ENCODE measurements around the gene SECTM1.
A peak's percentile ranks its signal among the peaks of the same experiment; 100 is the strongest.

SECTM1 gene

DNA sequence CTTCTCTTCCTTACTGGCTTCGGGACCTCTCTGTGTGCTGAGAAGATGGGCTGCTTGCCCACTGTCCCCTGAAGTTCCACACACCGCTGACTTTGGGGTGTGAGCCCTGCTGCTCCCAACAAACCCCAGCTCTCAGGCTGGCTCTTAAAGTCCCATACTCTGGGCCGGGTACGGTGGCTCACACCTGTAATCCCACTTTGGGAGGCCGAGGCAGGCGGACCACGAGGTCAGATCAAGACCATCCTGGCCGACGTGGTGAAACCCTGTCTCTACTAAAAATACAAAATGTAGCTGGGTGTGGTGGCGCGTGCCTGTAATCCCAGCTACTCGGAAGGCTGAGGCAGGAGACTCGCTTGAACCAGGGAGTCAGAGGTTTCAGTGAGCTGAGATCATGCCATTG, 33.3 kb downstream of the SECTM1 start:
- peak; percentile 10 for DNase-seq
- no peak for ATAC-seq

DNA sequence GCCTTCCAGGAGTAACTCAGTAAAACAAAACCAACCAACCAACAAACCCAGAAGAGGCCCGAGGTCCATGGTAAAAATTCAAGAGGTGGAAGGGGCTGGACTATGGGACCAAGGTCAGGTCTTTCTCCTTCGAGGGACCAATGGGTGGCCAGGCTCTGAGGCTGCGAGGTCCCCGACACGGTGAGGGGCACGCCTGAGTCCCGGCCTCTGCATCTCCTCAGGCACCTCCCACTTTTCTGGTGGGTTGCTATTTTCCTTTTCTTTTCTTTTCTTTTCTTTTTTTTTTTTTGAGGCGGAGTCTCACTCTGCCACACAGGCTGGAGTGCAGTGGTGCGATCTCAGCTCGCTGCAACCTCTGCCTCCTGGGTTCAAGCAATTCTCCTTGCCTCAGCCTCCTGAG, 34.1 kb downstream of the SECTM1 start:
- peak; percentile 10 for ATAC-seq
- DNase-seq: peak; percentile 66

DNA sequence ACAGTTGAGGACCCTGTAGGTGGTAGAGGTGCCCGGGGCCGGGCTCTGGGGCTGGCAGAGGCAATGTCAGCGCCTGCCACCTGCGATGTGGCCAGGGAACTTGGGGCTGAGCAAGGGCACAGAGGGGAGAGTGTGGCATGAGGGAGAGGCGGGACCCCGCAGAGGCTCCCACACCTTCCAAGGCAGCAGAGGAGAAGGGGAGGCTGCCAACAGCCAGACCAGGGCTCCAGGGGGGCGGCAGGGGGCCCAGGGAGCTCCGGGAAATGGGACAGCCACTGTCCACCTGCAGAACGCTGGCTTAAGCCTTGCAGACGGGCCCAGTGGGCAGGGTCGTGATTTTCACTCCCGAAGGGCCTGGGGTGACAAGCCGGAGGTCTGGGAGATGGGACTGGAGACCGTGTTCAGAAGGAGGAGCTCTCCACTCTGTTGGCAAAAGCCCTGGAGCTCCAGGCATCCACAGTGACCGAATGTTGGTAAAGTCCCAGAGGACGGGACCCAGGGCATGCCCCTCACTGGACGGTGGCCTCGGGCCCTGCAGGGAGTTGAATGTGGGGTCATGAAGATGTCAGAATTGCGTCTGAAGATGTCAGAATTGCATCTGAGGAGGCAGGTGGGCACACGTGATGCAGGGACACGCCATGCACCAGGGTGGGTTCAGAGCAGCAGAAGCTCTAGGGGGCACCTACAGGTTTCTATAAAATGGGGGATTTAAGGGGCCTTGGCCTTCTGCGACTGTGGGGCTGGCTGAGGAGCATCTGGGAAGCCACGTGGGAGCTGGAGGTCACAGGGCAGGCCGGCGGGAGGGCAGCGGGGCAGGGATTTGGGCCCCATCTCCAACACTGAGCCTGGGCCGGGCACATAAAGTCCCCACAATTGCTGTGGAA, 34.8 kb downstream of the SECTM1 start:
- DNase-seq (peak; percentile 30), ATAC-seq (no peak)

DNA sequence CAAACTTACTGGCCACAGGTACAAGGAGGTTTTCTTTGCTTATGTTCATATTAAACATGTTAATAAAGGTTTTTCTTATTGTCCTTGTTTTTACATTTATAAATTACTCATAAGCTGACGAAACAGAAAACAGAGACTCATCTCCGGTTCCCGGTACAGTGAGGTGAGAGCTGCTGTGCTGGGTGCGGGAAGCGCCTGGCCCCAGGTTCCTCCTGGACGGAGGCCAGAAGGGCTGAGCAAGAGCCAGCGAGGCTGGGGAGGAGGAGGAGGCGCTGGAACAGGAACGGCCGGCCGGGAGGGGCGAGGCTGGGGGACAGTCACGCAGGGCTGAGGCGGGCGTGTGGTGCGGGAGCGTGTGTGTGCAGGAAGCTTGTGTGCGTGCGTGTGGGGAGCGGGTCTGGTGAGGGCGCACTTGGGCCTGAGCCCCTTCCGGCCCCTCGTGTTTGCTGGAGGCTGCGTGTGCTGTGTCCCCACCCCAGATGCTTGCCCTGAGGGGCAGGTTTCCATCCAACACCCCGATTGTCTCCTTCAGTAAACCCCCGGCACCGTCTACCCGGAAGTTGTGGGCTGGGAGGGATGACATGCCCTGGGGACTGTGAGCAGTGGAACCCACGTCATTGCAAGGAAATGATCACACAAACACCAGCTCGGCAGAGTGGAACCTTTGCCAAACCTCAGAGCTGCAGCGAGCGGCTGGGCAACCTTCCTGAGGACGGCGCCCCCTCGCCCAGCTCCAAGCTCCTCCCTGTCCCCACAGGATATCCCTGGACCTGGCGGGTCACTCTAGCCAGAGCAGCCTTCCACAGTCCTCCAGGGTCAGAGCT, 35.6 kb downstream of the SECTM1 start:
- peak; percentile 93 for DNase-seq
- peak; percentile 78 for ATAC-seq

DNA sequence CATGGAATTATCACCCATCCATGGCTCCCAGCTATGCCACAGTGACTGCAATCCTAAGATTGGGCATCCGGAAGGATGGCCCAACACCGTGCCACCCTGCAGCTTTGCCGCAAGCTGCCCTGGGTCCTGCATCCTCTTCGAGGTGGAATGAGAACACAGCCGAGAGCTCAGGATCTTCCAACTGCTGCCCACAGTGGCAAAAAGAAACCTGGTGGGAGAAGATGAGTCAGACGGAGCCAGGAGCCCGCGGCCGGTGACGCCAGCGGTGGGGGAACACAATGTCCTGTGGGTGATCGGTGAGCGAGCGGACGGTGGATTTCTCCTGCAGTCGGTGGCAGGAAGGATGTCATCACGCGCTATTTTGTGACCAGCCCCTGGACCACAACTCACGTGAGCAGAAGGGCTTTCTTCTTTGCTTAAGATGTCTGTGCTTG, 36.3 kb downstream of the SECTM1 start:
- DNase-seq (peak; percentile 91), ATAC-seq (peak; percentile 35)

GRCh38 chr17:82296511-82297279, 36.9 kb downstream of the SECTM1 start:
- DNase-seq (no peak), ATAC-seq (no peak)

GRCh38 chr17:82295472-82295814, 38.1 kb downstream of the SECTM1 start:
- no peak for DNase-seq
- no peak for ATAC-seq

DNA sequence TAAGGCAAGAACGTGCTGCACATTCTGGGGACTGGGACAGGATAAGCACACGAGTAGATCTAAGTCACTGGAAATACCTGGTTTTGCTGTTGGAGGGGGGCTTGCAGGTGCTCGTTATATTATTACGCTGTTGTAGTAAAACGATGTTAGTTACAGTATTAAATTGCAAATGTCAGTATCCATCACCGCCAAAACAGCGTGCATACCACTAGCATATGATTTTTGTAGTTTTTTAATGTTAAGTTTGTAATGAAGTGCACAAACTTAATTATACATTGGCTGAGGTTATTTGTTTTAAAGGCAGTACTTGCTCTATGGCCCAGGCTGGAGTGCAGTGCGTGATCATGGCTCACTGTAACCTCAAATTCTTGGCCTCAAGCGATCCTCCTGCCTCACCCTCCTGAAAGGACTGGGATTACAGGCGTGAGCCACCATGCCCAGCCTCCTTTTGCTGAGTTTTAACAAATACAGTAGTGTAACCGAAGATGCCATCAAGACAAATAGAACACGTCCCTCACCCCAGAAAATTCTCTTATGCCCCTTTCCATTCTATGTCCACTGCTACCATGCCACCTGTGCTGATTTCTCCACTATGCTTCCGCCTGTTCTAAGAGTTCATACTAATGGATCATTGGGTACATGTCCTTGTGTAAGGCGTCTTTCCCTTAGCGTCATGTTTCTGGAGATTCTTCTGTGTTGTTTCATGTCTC, 39.3 kb downstream of the SECTM1 start:
- ATAC-seq (no peak), DNase-seq (no peak)

GRCh38 chr17:82292251-82293154, 41.1 kb downstream of the SECTM1 start:
- peak; percentile 96 for ATAC-seq
- peak; percentile 91 for DNase-seq

DNA sequence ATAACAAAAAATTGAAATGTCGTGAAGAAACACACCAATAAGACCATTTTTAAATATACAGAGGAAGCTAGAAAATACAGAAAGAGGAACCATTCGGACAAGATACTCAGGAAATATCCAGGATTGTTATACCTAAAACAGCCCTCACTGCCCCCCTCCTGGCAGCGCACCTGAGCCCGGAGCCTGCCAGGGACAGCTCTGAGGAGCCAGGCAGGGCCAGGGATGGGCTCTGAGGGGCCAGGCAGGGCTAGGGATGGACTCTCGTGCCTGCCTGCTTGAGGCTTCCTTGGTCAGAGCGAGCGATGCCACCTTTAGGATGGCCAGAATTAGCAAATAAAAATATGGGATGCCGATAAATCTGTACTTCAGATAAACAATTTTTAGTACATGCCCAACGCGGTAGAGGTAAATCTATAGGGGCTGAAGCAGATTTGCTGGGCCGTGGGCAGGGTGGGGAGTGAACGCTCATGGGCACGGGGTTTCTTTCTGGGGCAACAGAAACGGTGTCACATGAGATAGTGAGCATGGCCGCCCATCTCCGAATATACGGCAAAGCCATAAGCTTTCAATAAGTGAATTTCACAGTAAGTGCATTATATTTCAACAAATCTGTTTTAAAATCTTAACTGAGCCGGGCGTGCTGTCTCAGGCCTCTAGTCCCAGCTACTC, 41.9 kb downstream of the SECTM1 start:
- no peak for ATAC-seq

DNA sequence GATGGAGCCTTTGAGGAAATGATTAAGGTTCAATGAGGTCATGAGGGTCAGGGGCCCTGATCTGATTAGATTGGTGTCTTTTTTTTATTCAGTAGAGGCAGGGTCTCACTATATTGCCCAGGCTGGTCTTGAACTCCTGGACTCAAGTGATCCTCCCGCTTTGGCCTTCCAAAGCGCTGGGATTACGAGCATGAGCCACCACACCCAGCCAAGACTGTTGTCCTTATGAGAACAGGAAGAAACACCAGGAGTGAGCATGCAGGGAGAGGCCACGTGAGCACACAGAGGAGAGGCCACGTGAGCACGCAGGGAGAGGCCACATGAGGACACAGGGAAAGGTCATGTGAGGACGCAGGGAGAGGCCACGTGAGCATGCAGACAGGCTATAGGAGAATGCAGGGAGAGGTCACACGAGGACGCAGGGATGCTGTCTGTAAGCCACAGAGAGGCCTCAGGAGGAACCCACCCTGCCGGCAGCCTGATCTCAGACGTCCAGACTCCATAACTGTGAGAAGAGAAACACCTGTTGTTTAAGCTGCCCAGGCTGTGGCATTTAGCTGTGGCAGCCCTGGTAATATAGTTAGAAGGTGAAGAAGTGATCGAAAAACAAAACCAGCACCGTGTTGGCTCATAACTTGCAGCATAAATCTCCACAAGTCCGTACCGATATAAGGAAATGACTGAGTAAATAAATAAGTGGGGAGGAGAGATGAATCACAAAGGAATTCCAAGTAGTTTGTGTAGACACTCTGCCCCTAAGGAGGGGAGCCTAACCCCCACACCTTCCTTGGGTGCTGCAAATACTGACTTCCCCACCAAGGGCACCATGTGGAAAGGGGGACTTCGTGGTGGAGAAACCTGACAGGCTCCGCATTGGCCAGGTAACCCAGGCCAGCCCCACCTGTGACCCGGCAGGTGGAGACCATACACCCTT, 45.4 kb downstream of the SECTM1 start:
- ATAC-seq (no peak), DNase-seq (no peak)

More for the DNA sequence above, 41.9 kb downstream of the SECTM1 start:
- no peak for DNase-seq

- ATAC-seq: no peak
- DNase-seq: no peak
These were observed 46.3 kb downstream of the SECTM1 start for GRCh38 chr17:82287013-82287867.

GRCh38 chr17:82285141-82285540, 48.4 kb downstream of the SECTM1 start:
- DNase-seq (no peak), ATAC-seq (no peak)

DNA sequence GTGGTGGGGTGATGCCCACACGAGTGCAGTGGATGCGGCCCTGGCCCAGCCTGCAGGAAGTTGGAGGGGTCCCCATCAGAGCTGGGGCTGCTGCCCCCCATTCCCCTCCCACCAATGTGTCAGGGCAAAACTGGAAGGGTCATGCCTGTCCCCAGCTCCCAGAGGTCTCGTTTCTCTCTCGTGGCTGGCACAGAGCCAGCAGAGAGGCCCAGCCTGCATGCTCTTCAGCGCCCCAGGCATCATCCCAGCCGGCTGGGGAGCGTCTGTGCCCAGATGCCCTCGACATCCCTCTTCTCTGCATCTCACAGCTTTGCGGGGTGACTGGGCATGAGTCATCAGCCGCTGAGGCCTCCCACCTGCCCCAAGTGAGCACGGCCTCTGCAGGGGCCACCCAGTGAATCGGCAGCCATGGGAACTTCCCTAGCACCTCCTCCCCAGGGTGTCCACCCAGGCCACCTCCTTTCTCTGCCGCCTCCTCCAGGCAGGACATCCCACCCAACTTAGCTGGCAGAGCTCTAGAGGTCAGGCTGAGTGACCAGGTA, 50.3 kb downstream of the SECTM1 start:
- DNase-seq (peak; percentile 73), ATAC-seq (peak; percentile 88)

GRCh38 chr17:82282239-82283207, 51.0 kb downstream of the SECTM1 start:
- DNase-seq: no peak
- peak; percentile 34 for ATAC-seq

- ATAC-seq: peak; percentile 79
These were observed 51.9 kb downstream of the SECTM1 start for GRCh38 chr17:82281502-82282238.

More at GRCh38 chr17:82281502-82282238, 51.9 kb downstream of the SECTM1 start:
- DNase-seq: peak; percentile 66

Measured in stimulated activated naive CD8-positive, alpha-beta T cell treated with anti-CD3 and anti-CD28 coated beads, Interleukin-15, Interleukin-2, amounts not matched to agents 100 U/mL and 50 U/mL, for 24 hours (primary cell).